Uterus (tissue), 2 donors: ENCODE measurements around the gene PCDH9.

Experiments used
- POLR2A ChIP-seq, 2 donors: fragments of 450-650 bp; IDR thresholded peaks; one replicate each; pipeline ENCODE4 v1.6.1; 2016; ENCODE audit warnings: antibody characterized with exemption in 2 of 2, mild to moderate bottlenecking in 1 of 2, moderate library complexity in 1 of 2
- TF ChIP-seq, protein P1 (sequence below), 4 experiments: fragments of 200-600 bp in 2 of 4; fragments of 450-650 bp in 2 of 4; sonication (generic) in 2 of 4; IDR thresholded peaks; one replicate each; pipeline ENCODE4 v1.5.1; 2016 to 2019; ENCODE audit warnings: antibody characterized with exemption in 4 of 4, mild to moderate bottlenecking in 2 of 4, moderate library complexity in 1 of 4

DNA sequence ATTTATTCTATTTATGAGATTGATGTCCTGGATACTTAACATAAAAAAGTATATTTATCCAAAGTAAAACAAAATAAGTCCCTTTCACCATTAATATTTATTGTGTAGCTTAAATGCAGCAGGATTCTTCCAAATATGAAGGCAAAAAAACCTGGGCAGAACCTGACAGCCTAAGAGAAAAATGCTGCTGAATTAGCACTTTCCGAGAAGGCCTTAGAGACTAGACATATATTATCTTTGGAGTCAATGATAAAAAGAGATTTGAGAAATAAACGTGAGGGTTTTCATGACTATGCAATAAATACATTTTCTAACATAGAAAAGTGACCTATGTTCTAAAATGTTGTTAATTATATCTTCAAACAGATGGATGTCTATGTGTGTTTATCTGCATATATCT lies 566.9 kb downstream of the PCDH9 start:
- TF ChIP-seq, protein P1, sequence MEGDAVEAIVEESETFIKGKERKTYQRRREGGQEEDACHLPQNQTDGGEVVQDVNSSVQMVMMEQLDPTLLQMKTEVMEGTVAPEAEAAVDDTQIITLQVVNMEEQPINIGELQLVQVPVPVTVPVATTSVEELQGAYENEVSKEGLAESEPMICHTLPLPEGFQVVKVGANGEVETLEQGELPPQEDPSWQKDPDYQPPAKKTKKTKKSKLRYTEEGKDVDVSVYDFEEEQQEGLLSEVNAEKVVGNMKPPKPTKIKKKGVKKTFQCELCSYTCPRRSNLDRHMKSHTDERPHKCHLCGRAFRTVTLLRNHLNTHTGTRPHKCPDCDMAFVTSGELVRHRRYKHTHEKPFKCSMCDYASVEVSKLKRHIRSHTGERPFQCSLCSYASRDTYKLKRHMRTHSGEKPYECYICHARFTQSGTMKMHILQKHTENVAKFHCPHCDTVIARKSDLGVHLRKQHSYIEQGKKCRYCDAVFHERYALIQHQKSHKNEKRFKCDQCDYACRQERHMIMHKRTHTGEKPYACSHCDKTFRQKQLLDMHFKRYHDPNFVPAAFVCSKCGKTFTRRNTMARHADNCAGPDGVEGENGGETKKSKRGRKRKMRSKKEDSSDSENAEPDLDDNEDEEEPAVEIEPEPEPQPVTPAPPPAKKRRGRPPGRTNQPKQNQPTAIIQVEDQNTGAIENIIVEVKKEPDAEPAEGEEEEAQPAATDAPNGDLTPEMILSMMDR (IDR thresholded peaks at IDR 0.05): no peak
- TF ChIP-seq POLR2A (IDR thresholded peaks at IDR 0.05): no peak
